Spleen (tissue), 11 donors: Measurements from ENCODE around the gene RPL19. TPM values are rescaled to one million over a fixed set of nuclear protein-coding genes. Genes with fewer than 3 reads are reported as not detected.
A peak's percentile ranks its signal among the peaks of the same experiment; 100 is the strongest.

ENCODE experiments used
- DNase-seq: peaks from one replicate; pipeline ENCODE4 v3.0.0-alpha.2; 2020
- H3K27ac ChIP-seq, 8 donors: fragments of 200-600 bp; sonication (generic) in 7 of 8; 1 replicate in 4 of 8; 2 replicates in 4 of 8; pipeline versions ENCODE4 v1.5.0 to v1.8.0; 2016 to 2021; ENCODE audit warnings: inconsistent platforms in 4 of 8, mild to moderate bottlenecking in 4 of 8, moderate library complexity in 1 of 8
- H3K27me3 ChIP-seq, 7 donors: fragments of 200-600 bp; sonication (generic) in 6 of 7; replicated peaks in 1 of 7; 1 replicate in 4 of 7; 2 replicates in 3 of 7; pipeline versions ENCODE4 v1.5.0 to v1.8.0; 2016 to 2021; ENCODE audit warnings: inconsistent platforms in 3 of 7, mild to moderate bottlenecking in 1 of 7
- H3K36me3 ChIP-seq, 6 donors: fragments of 200-600 bp; sonication (generic) in 5 of 6; 1 replicate in 4 of 6; 2 replicates in 2 of 6; pipeline versions ENCODE4 v1.5.0 to v1.8.0; 2016 to 2021; ENCODE audit warnings: inconsistent platforms in 2 of 6
- H3K4me1 ChIP-seq, 6 donors: fragments of 200-600 bp; sonication (generic) in 5 of 6; 1 replicate in 3 of 6; 2 replicates in 3 of 6; pipeline versions ENCODE4 v1.5.0 to v1.8.0; 2016 to 2021; ENCODE audit warnings: inconsistent platforms in 3 of 6
- H3K4me3 ChIP-seq, 8 donors: fragments of 200-600 bp; sonication (generic) in 7 of 8; 1 replicate in 4 of 8; 2 replicates in 4 of 8; pipeline versions ENCODE4 v1.5.0 to v1.8.0; 2016 to 2021; ENCODE audit warnings: inconsistent platforms in 4 of 8, mild to moderate bottlenecking in 4 of 8, moderate library complexity in 2 of 8
- H3K9me3 ChIP-seq, 8 donors: fragments of 200-600 bp; sonication (generic) in 7 of 8; 1 replicate in 4 of 8; 2 replicates in 4 of 8; pipeline versions ENCODE4 v1.5.0 to v1.8.0; 2016 to 2021; ENCODE audit warnings: inconsistent platforms in 4 of 8
- CTCF ChIP-seq, 11 experiments: fragments of 200-600 bp in 7 of 11; fragments of 450-650 bp in 4 of 11; sonication (generic) in 4 of 11; IDR thresholded peaks in 8 of 11; conservative IDR thresholded peaks in 3 of 11; 1 replicate in 7 of 11; 2 replicates in 4 of 11; pipeline versions ENCODE4 v1.4.0 to v1.8.0; 2016 to 2021; ENCODE audit warnings: antibody characterized with exemption in 11 of 11, inconsistent platforms in 4 of 11, mild to moderate bottlenecking in 1 of 11
- POLR2A ChIP-seq, 3 donors: fragments of 450-650 bp; IDR thresholded peaks; one replicate each; pipeline ENCODE4 v1.5.1; 2017; ENCODE audit warnings: antibody characterized with exemption in 3 of 3, mild to moderate bottlenecking in 1 of 3
- POLR2AphosphoS5 ChIP-seq, 3 donors: sonication (generic); formaldehyde crosslinking; IDR thresholded peaks; one replicate each; pipeline ENCODE4 v1.5.1; 2017; ENCODE audit warnings: antibody characterized with exemption in 3 of 3
- WGBS, 5 donors: extraction: QIAGEN DNeasy Blood & Tissue Kit in 3 of 5; methylation state at CpG; one replicate each; pipeline versions ENCODE4 v1.1.5 to v1.1.7; 2013 to 2018; 5-methylcytosine and 5-hydroxymethylcytosine counted together
- intact Hi-C: fragments of 100-400 bp; cut with DNase I; formaldehyde crosslinking; loops from one replicate; pipeline ENCODE4 v1.15.0; 2023; ENCODE audit warnings: low total_unique reads
- polyA plus RNA-seq, 3 donors: library from polyadenylated mRNA; stranded (reverse); fragments of 200-250 nt; gene quantifications; one replicate each; pipeline ENCODE4 v1.2.1, GENCODE V29; 2013
- total RNA-seq, 7 donors: library from RNA; depleted of rRNA in 3 of 7; stranded (reverse); fragments of >200 nt in 3 of 7; fragmentation: NEBNext Ultra II Directional in 4 of 7; extraction: Animal tissue kit (Norgen Biotek cat#: 25700) in 4 of 7; gene quantifications; one replicate each; pipeline versions ENCODE4 v1.1.0 to v1.2.1, GENCODE V29; 2016 to 2021
- donor health status: healthy with polysubstance abuse.
- donor health status: DM: no; HTN: no; CAD: no; lungs with moderate emphysema.
- donor health status: DM: no; HTN: no; CAD: no.
- donor health status: Bipolar disorder and iron deficiency.
- donor health status: healthy.
- donor health status: DM: no; HTN: no; CAD: no.
- donor health status: DM: yes; HTN: yes; CAD: no.

RPL19 gene
- total and polyA plus RNA-seq, 10 donors: 1,504 to 7,360 (median 3,641) TPM

GRCh38 chr17:39236450-39236927, 36.4 kb downstream of the RPL19 start:
- Histone ChIP-seq H3K4me3 (no peak overlapping the region), H3K4me1 (peaks cover 0 to 37% (median 30%) of the 10 kb centered on the region in 6 donors), H3K9me3 (no peaks in the 10 kb centered on the region), H3K27ac (peak overlapping the region in 1 of 8 donors; percentile 21), H3K27me3 (peaks cover 0 to 50% (median 15%) of the 10 kb centered on the region in 7 donors), H3K36me3 (no peaks in the 10 kb centered on the region)
- peak; percentile 51 for DNase-seq
- intact Hi-C loops: no loop called here
- TF ChIP-seq POLR2AphosphoS5 (IDR thresholded peaks at IDR 0.05) (no peak), CTCF (IDR thresholded peaks at IDR 0.05 in 8 of 11, conservative IDR thresholded peaks at IDR 0.05 in 3 of 11) (no peak), POLR2A (IDR thresholded peaks at IDR 0.05) (no peak)
- WGBS, 5 donors: 57 to 75% (median 72%) methylated on average over 2 to 5 of the region's 5 CpGs

GRCh38 chr17:39236981-39237441, 36.9 kb downstream of the RPL19 start:
- H3K27me3 ChIP-seq: peaks cover 0 to 45% (median 10%) of the 10 kb centered on the region in 7 donors
- no peak overlapping the region for H3K4me3 ChIP-seq
- H3K4me1 ChIP-seq: peaks cover 0 to 32% (median 25%) of the 10 kb centered on the region in 6 donors
- DNase-seq: peak; percentile 47
- WGBS, 5 donors: 89 to 96% (median 91%) methylated on average over 3 to 6 of the region's 6 CpGs
- H3K9me3 ChIP-seq: no peaks in the 10 kb centered on the region
- intact Hi-C loops: no loop called here
- TF ChIP-seq POLR2AphosphoS5 (IDR thresholded peaks at IDR 0.05) (no peak), POLR2A (IDR thresholded peaks at IDR 0.05) (no peak), CTCF (IDR thresholded peaks at IDR 0.05 in 8 of 11, conservative IDR thresholded peaks at IDR 0.05 in 3 of 11) (no peak)
- H3K27ac ChIP-seq: peak overlapping the region in 1 of 8 donors; percentile 21
- H3K36me3 ChIP-seq: no peaks in the 10 kb centered on the region

- Histone ChIP-seq H3K27me3 (peaks cover 0 to 43% (median 6%) of the 10 kb centered on the region in 7 donors), H3K27ac (peak overlapping the region in 2 of 8 donors; percentile 75 to 76), H3K36me3 (no peaks in the 10 kb centered on the region), H3K4me3 (no peak overlapping the region), H3K9me3 (no peaks in the 10 kb centered on the region), H3K4me1 (peaks cover 0 to 26% (median 20%) of the 10 kb centered on the region in 6 donors)
- intact Hi-C loops: no loop called here
- 85 to 96% (median 88%) methylated on average over 2 to 7 of the region's 7 CpGs for WGBS, 5 donors
- TF ChIP-seq POLR2A (IDR thresholded peaks at IDR 0.05) (no peak), CTCF (IDR thresholded peaks at IDR 0.05 in 8 of 11, conservative IDR thresholded peaks at IDR 0.05 in 3 of 11) (no peak), POLR2AphosphoS5 (IDR thresholded peaks at IDR 0.05) (no peak)
- peak; percentile 67 for DNase-seq
Measured at GRCh38 chr17:39237586-39237985, 37.5 kb downstream of the RPL19 start.

GRCh38 chr17:39238311-39238972, 38.4 kb downstream of the RPL19 start:
- Histone ChIP-seq H3K27me3 (peaks cover 0 to 43% (median 0%) of the 10 kb centered on the region in 7 donors), H3K27ac (peak overlapping the region in 7 of 8 donors; percentile 38 to 87 (median 71)), H3K9me3 (no peaks in the 10 kb centered on the region), H3K4me1 (peaks cover 0 to 24% (median 20%) of the 10 kb centered on the region in 6 donors), H3K36me3 (no peaks in the 10 kb centered on the region), H3K4me3 (peak overlapping the region in 1 of 8 donors; percentile 27)
- 20 to 36% (median 24%) methylated on average over 14 to 15 of the region's 15 CpGs for WGBS, 5 donors
- intact Hi-C loops: no loop called here
- peak; percentile 89 for DNase-seq
- peak; percentile 67 to 86 (median 82) for TF ChIP-seq POLR2AphosphoS5 (IDR thresholded peaks at IDR 0.05)
- TF ChIP-seq POLR2A (IDR thresholded peaks at IDR 0.05): no peak
- TF ChIP-seq CTCF (IDR thresholded peaks at IDR 0.05 in 8 of 11, conservative IDR thresholded peaks at IDR 0.05 in 3 of 11): peak in 1 of 11 experiments; percentile 6
